ENCODE results near the gene RHOH.

DNA sequence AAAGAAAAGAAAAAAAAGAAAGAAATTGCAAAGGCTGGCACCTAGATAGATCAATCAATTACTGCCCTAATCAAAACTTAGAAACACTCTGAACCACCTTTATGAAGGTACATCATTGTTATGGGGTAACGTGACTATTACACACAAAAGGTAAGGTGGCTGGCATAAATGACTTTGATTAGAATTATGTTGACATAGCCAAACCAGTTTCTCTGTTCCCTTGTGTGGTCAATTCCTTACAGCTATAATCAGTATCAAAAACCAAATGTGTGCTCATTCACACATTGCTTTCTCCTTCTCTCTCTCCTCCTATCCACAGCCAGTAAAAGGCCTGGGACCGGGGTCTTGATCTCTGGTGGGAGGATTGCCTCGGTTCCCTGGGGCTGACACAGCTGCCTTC lies 48.7 kb downstream of the RHOH start:
- no peak for TF ChIP-seq ZFP30 (CRISPR knock-in tag; IDR thresholded peaks at IDR 0.05)
- TF ChIP-seq, protein P1, sequence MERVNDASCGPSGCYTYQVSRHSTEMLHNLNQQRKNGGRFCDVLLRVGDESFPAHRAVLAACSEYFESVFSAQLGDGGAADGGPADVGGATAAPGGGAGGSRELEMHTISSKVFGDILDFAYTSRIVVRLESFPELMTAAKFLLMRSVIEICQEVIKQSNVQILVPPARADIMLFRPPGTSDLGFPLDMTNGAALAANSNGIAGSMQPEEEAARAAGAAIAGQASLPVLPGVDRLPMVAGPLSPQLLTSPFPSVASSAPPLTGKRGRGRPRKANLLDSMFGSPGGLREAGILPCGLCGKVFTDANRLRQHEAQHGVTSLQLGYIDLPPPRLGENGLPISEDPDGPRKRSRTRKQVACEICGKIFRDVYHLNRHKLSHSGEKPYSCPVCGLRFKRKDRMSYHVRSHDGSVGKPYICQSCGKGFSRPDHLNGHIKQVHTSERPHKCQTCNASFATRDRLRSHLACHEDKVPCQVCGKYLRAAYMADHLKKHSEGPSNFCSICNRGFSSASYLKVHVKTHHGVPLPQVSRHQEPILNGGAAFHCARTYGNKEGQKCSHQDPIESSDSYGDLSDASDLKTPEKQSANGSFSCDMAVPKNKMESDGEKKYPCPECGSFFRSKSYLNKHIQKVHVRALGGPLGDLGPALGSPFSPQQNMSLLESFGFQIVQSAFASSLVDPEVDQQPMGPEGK (CRISPR knock-in tag; IDR thresholded peaks at IDR 0.05; ENCODE audit: borderline replicate concordance), result no peak
- no peak for TF ChIP-seq RARB (CRISPR knock-in tag; IDR thresholded peaks at IDR 0.05)
- no peak for TF ChIP-seq ZNF565 (CRISPR knock-in tag; conservative IDR thresholded peaks at IDR 0.05; ENCODE audit: low read depth)
- TF ChIP-seq, protein P2, sequence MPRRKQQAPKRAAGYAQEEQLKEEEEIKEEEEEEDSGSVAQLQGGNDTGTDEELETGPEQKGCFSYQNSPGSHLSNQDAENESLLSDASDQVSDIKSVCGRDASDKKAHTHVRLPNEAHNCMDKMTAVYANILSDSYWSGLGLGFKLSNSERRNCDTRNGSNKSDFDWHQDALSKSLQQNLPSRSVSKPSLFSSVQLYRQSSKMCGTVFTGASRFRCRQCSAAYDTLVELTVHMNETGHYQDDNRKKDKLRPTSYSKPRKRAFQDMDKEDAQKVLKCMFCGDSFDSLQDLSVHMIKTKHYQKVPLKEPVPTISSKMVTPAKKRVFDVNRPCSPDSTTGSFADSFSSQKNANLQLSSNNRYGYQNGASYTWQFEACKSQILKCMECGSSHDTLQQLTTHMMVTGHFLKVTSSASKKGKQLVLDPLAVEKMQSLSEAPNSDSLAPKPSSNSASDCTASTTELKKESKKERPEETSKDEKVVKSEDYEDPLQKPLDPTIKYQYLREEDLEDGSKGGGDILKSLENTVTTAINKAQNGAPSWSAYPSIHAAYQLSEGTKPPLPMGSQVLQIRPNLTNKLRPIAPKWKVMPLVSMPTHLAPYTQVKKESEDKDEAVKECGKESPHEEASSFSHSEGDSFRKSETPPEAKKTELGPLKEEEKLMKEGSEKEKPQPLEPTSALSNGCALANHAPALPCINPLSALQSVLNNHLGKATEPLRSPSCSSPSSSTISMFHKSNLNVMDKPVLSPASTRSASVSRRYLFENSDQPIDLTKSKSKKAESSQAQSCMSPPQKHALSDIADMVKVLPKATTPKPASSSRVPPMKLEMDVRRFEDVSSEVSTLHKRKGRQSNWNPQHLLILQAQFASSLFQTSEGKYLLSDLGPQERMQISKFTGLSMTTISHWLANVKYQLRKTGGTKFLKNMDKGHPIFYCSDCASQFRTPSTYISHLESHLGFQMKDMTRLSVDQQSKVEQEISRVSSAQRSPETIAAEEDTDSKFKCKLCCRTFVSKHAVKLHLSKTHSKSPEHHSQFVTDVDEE (CRISPR knock-in tag; IDR thresholded peaks at IDR 0.05), result no peak
- TF ChIP-seq SNAI2 (CRISPR knock-in tag; IDR thresholded peaks at IDR 0.05), result no peak
- TF ChIP-seq ZNF70 (CRISPR knock-in tag; IDR thresholded peaks at IDR 0.05), result no peak
- TF ChIP-seq, protein P3, sequence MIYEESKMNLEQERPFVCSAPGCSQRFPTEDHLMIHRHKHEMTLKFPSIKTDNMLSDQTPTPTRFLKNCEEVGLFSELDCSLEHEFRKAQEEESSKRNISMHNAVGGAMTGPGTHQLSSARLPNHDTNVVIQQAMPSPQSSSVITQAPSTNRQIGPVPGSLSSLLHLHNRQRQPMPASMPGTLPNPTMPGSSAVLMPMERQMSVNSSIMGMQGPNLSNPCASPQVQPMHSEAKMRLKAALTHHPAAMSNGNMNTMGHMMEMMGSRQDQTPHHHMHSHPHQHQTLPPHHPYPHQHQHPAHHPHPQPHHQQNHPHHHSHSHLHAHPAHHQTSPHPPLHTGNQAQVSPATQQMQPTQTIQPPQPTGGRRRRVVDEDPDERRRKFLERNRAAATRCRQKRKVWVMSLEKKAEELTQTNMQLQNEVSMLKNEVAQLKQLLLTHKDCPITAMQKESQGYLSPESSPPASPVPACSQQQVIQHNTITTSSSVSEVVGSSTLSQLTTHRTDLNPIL (CRISPR knock-in tag; IDR thresholded peaks at IDR 0.05; ENCODE audit: low read depth), result no peak
- TF ChIP-seq, protein P4, sequence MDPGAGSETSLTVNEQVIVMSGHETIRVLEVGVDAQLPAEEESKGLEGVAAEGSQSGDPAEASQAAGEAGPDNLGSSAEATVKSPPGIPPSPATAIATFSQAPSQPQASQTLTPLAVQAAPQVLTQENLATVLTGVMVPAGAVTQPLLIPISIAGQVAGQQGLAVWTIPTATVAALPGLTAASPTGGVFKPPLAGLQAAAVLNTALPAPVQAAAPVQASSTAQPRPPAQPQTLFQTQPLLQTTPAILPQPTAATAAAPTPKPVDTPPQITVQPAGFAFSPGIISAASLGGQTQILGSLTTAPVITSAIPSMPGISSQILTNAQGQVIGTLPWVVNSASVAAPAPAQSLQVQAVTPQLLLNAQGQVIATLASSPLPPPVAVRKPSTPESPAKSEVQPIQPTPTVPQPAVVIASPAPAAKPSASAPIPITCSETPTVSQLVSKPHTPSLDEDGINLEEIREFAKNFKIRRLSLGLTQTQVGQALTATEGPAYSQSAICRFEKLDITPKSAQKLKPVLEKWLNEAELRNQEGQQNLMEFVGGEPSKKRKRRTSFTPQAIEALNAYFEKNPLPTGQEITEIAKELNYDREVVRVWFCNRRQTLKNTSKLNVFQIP (CRISPR knock-in tag; IDR thresholded peaks at IDR 0.05; ENCODE audit: borderline replicate concordance, low read depth), result no peak
- TF ChIP-seq ESRRG (CRISPR knock-in tag; IDR thresholded peaks at IDR 0.05), result no peak
- no peak for TF ChIP-seq ISL1 (CRISPR knock-in tag; IDR thresholded peaks at IDR 0.05)

Data from SK-N-SH treated with all-trans-retinoic acid at 6 μM for 48 hours (cell line).